ENCODE results near the gene SLC15A3.
"Not testable (repeated sequence)": the region's sequence is repeated elsewhere in the genome, so short reads cannot be mapped to it uniquely, and the experiment has no call there.

The SLC15A3 gene

DNA sequence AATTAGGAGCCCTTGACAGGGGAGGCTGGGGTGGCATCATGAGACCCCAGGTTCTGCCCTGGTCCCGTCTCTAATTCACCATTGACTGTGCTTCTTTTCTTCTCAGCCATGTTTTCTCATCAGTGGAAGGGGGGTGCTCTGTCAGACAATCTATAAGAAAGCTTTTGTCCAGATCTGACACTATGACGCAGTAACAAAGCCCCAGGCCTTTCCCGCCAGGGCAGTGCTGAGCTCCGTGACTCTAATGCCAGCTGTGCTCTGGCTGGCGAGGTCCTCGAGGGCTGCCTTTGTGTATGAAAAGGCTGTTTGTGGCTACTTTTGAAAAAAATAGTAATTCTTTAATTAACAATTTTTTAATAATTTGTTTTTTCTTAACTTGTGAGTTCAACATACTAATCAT, 22.8 kb upstream of the SLC15A3 start:
- DNase-seq: no peak

DNA sequence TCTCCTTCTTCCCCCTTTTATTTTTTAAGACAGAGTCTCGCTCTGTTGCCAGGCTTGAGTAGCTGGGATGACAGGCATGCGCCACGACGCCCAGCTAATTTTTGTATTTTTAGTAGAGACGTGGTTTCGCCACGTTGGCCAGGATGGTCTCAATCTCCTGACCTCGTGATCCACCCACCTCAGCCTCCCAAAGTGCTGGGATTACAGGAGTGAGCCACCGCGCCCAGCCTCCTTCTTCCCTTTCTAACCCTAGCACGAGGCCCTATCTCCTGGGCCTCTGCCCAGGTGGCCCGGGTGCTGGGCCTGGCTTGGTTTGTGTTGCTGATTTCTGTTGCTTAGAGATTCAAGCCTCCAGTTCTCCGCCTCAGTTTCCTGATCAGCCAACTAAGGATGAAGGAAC, 22.3 kb upstream of the SLC15A3 start:
- not testable (repeated sequence) for DNase-seq

DNA sequence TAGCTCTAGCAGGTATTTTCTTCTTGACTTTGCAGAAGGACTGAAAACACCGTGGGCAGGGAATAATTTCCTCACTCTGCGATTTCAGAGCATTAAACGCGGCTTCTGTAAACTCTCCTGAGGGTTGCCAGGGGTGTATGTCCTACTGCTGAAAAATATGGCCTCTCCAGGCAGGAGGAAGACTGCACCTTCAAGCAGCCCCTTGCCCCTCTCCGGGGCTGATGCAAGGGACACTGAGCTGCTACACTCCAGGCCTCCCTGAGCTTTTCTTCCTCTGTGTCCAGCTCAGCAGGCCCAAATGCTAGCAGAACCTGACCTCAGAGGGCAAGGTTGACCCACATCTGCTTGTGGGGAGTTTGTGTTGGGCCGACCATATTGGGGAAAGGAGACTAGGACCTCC, 21.7 kb upstream of the SLC15A3 start:
- peak in 1 of 4 experiments; percentile 16 for DNase-seq

DNA sequence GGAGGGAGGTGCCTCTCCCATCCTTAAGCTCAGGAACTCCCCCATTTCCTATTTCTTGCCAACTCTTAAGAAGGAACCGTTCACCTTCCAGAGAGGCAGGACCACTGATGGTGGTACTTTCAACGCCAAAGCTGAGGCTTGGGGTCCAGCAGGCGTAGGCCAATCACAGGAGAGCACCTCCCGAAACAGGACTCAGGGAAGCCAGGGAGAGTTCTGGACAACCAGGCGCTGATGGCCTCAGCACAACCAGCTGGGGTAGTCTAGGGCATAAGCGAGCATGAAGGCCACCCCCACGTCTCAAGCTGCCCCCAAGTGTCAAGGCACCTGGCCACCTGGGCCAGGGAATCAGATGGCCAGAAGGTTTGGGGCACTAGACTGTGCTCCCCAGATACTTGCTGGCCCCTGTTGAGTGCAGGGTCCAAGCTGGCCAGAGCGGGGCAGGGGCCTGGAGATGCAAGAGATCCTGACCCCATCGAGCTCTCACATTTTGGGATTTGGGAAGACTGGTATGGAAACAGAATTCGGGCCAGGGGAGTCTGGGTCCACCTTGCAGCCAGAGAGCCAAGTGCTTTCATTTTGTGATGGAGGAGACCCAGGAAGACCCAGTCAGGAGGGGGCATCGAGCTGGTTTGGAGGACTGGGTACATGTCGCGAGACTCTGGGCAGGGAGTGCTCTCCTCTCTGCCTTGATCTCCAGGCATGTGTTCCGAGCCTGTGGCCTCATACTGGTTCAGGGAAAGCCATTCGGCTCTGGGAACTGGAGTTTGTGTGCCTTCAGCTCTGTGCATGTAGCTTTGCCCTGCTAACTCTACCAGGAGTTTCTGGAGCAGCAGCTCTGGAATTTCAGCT, 20.4 kb upstream of the SLC15A3 start:
- DNase-seq: peak in 1 of 4 experiments; percentile 2

DNA sequence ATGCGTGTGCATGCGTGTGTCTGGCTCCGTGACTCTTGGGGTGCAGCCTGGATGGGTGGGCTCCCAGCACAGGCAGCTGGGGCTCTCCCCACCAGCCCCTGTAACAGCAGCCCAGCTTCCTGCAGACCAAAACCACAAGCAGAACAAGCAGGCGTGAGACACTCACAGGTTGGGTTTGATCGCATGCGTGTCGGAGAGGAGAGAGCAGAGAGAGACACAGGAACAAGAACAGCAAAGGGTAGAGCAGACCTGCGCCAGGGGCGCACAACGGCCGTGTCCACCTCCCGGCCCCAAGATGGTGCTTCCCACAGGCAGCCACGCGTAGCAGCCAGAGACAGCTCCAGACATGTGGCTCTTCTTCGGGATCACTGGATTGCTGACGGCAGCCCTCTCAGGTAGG, 19.5 kb upstream of the SLC15A3 start, which contains the start of gene CD6:
TSS of gene CD6 (plus strand) at position 161 of the 400 bp plus-strand sequence. CDS start at position 347, 186 bp downstream.
- no peak for DNase-seq

DNA sequence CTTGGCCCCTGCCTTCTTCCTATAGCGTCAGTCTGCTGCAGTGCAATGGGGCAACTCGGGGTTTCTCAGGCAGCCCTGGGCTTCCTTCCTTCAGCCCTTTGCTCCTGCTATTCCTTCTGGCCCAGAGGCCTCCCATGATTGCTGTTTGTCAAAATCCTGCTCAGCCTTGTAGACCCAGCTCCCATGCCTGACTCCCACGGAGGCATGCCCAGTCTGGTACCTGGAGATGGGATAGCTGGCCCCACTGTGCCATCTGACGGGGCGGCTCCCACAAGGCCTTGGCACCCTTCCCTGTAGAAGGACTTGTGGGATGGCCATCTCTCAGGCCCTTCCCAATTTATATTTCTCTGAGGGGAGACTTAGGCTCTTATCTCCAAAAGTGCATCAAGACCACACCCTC, 18.9 kb upstream of the SLC15A3 start:
- DNase-seq: peak in 1 of 4 experiments; percentile 3

DNA sequence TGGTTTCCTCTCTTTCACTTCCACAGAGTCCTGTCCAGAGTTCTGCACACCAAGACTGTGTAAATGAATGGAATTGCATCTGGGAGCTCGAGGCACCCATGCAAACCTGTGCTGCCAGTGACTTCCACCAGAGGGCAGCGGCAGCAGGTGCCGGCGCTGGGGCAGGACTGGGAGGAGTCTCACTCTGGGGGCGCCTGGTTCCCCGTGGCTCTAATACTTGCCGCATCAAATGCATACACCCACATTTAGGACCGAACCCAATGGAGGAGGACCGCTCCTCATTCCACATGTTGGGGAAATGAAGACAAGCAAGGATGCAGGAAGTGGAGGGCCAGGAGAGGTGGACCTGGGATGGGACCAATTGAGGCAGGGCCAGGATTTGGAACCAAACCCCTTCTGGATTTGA, 18.4 kb upstream of the SLC15A3 start:
- DNase-seq: peak; percentile 74 to 83 (median 80)

DNA sequence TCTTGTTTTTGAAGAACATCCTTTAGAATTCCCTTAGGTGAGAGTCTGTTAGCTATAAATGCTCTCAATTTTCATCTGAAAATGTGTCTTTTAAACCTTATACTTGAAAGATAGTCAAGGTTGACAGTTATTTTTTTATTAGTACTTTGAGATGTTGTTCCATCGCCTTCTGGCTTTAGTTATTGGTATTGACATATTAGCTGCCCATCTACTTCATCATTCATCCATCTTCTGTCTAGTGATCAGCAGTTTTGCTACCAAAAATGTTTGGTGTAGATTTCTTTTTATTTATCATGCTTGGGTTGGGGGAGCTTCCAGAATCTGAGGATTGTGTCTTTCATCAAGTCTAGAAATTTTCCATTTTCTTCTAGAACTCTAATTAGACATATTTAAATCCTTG, 16.2 kb upstream of the SLC15A3 start:
- no peak for DNase-seq

DNA sequence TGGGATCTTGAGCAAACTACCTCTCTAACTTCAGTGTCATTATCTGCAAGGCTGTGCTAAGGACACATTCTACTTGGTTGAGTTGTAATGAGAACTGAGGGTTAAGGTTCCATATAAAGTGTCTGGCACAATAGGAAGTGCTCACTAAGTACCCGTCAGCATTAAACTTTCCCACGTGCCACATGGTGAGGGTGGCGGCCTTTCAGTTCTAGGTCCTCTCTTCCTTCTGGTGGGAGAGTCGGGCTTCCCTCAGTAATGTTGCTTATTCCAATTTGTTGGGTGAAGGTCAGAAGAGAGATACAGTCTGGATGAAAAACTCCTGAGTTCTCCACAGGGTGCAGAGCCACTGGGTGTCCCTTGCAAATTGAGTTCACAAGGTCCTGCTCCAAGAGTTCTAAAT, 14.9 kb upstream of the SLC15A3 start:
- DNase-seq: peak; percentile 60 to 78 (median 68)

DNA sequence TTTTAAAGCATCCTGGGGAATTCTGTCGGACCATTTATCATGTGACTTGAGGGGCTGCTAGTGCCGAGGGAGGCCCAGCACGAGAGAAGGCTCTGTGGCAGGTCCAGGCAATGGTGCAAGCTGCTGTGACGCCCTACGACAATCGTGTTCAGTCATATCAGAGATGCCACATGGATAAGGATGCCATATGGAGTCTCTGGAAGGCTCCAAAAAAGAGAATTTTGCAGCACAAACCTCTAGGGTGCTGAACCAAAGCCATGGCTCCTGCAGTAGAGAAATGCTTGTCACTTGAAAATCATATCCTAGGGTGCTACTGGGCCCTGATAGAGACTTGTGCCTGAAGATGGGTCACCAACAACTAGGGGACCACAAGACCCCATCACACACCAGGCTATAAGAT, 12.8 kb upstream of the SLC15A3 start:
- DNase-seq: no peak

DNA sequence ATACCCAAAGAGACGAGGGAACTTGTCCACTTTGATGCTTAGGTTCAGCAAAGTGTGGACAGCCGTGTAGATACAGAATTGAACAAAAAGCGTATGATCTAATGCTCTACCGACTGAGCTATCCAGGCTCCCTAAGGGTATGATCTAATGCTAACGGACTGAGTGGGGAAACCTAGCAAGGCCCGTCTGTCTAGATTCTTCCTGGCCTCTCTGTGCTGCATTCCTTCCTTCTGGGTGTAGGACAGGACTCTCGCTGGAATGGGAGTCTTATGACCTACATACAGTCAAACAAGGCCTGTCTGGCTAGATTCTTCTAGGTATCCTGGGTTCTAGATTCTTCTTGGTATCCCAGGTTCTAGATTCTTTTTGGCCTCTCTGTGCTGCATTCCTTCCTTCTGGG, 8.4 kb upstream of the SLC15A3 start:
- DNase-seq: no peak

DNA sequence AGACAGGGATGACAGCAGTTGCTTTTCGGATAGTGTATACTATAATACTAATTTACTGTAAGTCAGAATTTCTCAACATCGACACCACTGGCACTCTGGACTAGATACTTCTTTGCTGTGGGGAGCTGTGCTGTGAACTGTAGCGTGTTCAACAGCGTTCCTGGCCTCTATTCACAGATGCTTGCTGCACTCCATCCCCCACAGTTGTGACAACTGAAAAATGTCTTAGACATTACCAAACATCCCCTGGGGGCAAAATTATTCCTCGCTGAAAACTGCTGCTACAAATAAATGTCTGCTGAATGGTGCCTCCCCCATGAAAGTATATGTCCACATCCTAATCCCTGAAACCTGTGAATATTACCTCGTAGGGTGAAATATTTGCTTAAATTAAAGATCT, 7.5 kb upstream of the SLC15A3 start:
- DNase-seq: no peak

DNA sequence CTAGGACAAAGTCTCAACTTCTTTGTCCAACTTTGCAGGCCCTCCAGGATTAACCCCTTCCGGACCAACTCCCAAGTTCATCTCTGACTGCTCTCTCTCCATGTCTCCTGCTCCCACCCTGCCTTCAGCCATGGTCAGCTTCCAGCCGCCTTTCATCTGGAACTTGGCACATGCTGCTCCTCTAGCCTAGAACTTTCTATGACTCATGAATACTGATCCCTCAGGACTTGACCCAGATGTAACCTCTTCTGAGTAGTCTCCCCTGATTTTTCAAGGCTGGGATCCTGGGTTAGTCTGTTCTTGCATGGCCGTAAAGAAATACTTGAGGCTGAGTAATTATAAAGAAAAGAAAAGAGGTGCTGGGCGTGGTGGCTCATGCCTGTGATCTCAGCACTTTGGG, 5.2 kb upstream of the SLC15A3 start:
- no peak for DNase-seq

DNA sequence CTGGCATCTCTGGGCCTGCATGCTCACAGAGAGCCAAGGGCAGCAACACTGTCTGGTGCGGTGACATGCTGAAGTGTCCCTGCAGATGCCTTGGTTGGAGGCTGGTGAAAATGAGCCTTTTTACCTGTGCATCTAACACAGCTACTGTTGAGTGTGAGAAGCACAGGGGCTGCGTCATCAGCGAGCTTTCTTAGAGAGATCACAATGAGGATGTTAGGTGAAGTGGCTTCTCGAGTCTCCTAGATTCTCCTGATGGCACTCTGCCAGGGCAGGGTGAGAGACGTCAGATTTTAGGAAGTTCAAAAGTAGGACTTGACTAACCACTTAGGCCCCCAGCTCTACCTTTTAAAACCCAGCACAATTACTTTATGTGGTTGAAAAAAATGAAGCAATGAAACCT, 3.6 kb upstream of the SLC15A3 start:
- DNase-seq: peak; percentile 54 to 76 (median 64)

DNA sequence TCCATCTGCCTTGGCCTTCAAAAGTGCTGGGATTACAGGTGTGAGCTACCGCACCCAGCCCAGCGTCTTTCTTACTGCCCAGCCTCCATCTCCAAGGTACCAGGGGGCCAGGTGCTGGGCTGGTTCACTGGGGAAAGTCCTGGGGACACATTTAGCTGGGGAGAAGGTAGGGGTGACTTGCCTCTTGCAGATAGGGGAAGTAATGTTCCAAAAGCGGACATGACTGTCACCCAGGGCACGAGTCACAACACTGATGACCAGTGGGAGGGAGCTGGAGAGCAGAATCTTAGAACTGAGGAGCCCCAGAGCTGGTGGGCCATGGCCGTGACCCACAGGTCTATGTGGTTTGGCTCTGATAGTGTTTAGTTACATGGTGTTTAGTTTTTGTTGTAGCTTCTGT, 2.4 kb upstream of the SLC15A3 start:
- peak; percentile 86 to 94 (median 92) for DNase-seq

DNA sequence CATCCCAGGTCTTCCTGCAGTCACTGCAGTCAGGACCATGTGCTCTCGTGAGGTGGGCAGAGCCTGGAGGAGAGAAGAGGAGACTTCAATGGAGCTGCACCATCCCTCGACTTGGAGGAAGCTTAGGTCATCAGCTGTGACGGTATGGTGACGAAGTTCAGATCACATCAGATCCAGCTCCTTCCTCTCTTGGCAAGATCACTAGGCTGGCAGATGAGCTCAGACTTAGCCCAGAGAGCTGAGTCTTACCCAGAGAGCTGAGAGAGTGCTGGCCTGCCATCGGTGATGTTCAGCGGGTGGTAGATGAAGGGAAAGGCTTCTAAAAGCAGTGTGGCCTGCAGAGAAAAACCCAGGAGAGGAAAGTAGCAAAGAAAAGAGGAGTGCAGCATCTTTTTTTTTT, 1.8 kb upstream of the SLC15A3 start:
- DNase-seq: peak; percentile 91 to 97 (median 93)

DNA sequence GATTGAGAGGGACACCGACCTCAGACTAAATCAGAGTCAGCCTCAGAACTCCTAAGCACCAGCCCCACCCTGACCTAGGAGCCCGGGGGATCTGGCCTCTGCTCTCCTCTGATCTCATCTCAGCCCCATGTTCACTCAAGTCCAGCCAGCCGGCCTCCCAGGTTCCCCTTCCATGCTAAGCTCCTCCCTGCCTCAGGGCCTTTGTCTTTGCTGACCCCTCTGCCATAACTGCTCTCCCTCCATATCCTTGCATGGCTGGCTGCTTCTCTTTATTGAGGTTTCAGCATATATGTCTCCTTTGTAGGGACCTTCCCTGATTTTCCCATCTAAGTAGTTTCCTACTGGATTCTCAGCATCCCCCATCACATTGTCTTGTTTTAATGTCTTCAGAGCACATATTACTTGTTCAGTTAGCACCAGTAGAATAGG, 780 bp upstream of the SLC15A3 start:
- DNase-seq: no peak

DNA sequence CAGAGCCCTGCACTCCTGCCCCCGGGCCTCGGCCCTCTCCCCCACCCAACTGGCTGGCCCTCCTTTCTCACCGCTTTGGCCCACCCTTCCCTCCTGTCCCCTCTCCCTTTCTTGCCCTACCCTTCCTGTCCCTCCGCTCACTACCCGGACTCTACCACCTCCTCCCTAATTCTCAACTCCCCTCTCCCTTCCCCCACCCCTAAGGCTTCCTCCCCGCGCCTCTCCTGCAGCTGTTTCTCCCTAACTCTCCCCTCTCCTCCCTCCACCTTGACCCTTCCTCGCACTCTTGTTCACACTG, 421 bp downstream of the SLC15A3 start:
- peak in 3 of 4 experiments; percentile 23 to 62 (median 60) for DNase-seq

DNA sequence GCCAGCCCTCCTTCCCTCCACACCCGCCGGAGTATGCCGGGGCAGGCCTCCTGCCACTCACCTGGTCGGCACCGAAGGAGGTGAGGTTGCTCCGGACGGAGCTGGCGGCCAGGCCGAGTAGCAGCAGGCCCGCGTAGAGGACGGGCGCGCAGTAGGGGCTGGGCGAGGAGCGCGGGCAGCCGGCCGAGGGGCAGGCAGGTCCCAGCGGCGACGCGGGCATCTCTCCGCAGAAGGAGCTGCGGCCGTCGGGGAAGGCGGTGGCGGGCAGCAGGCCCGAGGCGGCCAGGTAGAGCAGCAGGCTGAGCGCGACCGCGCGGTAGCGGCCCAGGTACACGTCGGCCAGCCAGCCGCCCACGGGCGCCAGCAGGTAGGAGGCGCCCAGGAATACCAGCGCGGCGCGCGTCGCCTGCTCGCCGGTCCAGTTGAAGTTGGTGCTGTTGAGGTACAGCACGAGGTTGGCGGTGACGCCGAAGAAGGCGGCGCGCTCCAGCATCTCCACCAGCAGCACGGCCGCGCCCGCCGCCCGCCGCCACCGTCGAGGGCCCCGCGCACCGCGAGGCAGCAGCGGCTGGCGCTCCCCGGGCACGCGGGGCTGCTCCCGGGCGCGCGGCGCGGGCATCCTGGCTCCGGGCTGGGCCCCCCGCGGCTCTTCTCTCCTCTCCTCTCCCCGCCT, 907 bp downstream of the SLC15A3 start:
- peak; percentile 42 to 78 (median 57) for DNase-seq

DNA sequence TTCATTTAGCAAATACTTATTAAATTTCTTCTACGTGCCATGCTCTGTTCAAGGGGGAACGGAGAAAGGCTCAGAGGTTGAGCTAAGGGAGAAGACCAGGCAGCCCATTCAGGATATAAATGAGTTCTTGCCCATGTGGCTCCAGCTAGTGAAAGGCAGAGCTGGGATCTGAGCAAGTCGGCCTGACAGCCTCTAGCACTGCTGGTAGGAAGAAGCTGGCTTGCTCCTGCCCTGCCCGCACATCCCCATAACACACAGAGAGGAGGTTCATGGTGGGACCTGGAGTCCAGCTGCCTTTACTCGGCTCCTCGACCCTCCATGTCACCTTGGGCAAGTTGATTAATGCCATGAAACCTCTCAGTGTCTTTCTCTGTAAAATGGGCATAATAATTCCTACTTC, 2.0 kb downstream of the SLC15A3 start:
- peak in 2 of 4 experiments; percentile 43 to 44 for DNase-seq

DNA sequence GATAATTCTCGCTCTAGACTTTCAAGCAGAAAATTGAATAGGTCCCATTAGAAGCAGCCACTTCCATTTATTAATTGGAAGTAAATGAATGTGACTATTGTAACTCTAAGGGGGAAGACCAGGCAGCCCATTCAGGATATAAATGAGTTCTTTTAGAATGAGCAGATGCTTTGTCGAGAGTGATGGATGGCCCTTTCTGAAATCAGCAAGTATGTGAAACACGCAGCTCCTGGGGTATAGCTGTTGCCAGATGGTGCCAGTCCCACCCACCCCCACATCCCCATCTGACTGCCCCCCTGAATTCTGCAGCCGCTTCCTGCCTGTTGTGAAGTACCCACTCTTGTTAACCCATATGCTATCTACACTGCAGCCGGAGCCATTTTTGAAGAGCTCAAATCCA, 3.7 kb downstream of the SLC15A3 start:
- no peak for DNase-seq

DNA sequence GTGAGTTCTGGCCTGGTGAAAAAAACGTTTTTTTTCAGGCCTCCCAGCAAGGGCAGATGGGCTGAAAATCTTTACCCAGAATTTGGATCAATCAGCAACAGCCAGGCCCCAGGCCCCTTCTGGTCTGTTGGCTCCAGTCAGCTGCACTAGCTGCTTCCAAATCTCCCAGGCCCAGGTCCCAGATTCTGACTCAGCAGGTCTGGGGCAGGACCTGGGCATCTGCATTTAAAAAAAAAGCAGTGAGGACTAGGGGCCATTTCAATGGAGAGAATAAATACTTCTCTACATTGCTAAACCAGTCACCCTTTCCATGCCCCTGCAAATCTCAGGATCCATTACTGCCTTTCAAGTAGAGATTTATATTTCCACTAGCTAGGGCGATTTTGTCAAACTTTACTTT, 4.3 kb downstream of the SLC15A3 start:
- DNase-seq: no peak

DNA sequence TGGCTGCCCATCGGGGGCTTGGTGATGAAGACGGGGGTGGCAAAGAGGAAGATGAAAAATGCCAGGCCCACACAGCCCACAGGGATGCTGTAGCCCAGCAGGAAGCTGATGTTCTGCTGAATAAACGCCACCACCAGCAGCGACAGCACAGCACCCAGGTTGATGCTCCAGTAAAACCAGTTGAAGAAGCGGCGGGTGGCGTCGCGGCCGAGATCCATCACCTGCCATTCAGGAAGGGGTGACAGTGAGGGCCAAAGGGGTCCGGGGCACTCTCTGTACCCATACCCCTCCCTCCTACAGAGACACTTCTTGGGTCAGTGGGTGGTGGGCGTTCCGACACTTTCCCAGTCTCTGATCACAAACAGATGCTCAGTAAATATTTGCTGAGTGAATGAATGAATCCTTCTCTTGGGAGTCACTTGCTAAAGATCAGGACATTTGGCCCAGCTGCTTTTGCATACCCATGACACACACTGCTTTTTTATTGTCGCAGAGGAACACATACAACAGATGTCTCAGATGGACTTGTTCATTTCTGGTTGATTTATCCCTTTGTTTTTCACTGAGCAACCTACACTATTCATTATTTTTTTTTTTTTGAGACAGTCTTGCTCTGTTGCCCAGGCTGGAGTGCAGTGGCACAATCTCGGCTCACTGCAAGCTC, 5.2 kb downstream of the SLC15A3 start:
- DNase-seq: no peak

DNA sequence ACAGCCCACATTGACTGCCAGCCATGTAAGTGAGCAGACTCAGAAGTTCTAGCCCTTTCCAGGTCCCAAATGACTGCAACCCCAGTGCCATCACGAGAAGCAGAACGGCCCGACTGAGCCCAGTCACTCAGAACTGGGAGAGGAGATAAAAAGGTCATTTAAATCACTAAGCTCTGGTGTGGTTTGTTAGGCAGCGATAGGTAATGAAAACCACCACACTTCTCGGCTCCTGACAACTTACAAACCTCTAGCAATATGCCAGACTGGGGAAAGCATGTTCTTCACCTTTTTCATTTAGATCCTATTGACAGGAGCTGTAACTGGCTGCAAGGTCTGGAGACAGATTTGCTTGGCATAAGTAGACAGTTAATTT, 6.7 kb downstream of the SLC15A3 start:
- no peak for DNase-seq

Measured in suppressor macrophage (primary cell).